ENCODE measurements around the gene CARD14. TPM values are rescaled to one million over a fixed set of nuclear protein-coding genes. Genes with fewer than 3 reads are reported as not detected.

CARD14 gene
- 0.21 TPM for polyA plus RNA-seq (2012; ENCODE audit: missing spikeins)

GRCh38 chr17:80169784-80170500, at the start of gene CARD14:
TSS of gene CARD14 (plus strand) at chr17:80170030. CDS start at chr17:80181439, 11,409 bp downstream.
- FAIRE-seq, result no peak
- no peak for DNase-seq (ENCODE audit: insufficient read length)
- TF ChIP-seq TAF1 (IDR thresholded peaks at IDR 0.05; ENCODE audit: borderline replicate concordance, low read depth, low read length) (no peak), POLR2AphosphoS5 (IDR thresholded peaks at IDR 0.05; ENCODE audit: low read depth, low read length) (no peak), POLR2A (IDR thresholded peaks at IDR 0.05; ENCODE audit: low read depth, low read length) (no peak)

DNA sequence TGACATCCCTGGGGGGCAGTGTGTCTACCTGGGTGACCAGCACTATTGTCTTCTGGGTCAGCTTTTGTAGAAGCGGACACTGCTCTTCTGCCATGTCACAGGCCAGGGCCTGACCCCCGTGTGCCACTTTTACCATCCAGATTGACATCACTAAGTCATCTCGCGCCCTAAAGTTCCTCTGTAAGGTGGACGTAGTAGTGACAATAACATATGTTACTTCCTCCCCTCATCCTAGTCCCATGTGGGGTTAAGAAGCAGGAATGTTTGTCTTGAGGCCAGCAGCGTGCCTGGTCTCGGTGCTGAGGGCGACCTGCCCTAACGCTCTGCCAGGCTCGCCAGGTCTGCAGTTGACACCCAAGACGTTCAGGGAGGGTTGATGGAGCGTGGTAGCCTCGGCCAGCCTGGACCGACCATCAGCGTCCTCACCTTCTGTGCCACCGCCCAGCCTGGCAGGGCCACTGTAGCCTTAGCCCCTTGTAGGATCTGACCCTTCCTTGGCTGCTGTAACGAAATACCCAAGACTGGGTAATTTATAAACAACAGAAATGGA, 47.7 kb upstream of the CARD14 start:
- TF ChIP-seq POLR2AphosphoS5 (IDR thresholded peaks at IDR 0.05; ENCODE audit: low read depth, low read length) (no peak), POLR2A (IDR thresholded peaks at IDR 0.05; ENCODE audit: low read depth, low read length) (no peak), TAF1 (IDR thresholded peaks at IDR 0.05; ENCODE audit: borderline replicate concordance, low read depth, low read length) (no peak)
- FAIRE-seq (no peak), DNase-seq (ENCODE audit: insufficient read length) (no peak)

GRCh38 chr17:80122926-80123505, 46.8 kb upstream of the CARD14 start:
- FAIRE-seq (no peak), DNase-seq (ENCODE audit: insufficient read length) (no peak)
- TF ChIP-seq POLR2AphosphoS5 (IDR thresholded peaks at IDR 0.05; ENCODE audit: low read depth, low read length) (no peak), TAF1 (IDR thresholded peaks at IDR 0.05; ENCODE audit: borderline replicate concordance, low read depth, low read length) (no peak), POLR2A (IDR thresholded peaks at IDR 0.05; ENCODE audit: low read depth, low read length) (no peak)

GRCh38 chr17:80123791-80124190, 46.0 kb upstream of the CARD14 start:
- DNase-seq (ENCODE audit: insufficient read length), result no peak
- TF ChIP-seq POLR2AphosphoS5 (IDR thresholded peaks at IDR 0.05; ENCODE audit: low read depth, low read length) (no peak), POLR2A (IDR thresholded peaks at IDR 0.05; ENCODE audit: low read depth, low read length) (no peak), TAF1 (IDR thresholded peaks at IDR 0.05; ENCODE audit: borderline replicate concordance, low read depth, low read length) (no peak)
- no peak for FAIRE-seq

DNA sequence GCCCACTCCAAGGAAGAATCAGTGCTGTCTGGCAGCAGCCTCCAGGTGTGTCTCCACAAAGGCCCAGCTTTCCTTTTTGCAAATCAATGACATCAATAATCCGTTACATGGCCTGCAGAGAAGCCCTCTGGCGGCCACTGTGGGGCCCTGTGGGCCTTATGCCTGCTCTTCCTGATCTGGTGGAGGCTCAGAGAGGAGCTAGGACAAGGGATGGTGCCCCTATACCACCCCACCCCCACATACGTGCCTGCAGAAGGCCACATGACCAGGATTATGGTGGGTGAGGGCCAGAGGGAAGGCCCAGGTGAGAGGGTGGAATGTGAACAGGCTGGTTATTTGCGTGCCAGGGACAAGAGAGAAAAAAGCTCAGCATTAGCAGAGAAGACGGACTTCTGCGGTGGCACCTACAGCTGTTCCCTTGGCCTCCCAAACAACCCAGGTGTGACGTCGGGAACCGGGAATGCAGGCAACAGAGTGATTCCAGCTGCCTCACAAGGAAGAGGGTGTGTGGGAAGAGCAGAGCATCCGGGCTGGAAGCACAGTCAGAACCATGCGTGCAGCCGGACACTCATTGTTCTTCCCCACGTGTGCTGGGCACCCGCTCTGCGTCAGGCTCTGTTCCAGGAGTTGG, 45.4 kb upstream of the CARD14 start:
- FAIRE-seq (no peak), DNase-seq (ENCODE audit: insufficient read length) (no peak)
- TF ChIP-seq POLR2A (IDR thresholded peaks at IDR 0.05; ENCODE audit: low read depth, low read length) (no peak), TAF1 (IDR thresholded peaks at IDR 0.05; ENCODE audit: borderline replicate concordance, low read depth, low read length) (no peak), POLR2AphosphoS5 (IDR thresholded peaks at IDR 0.05; ENCODE audit: low read depth, low read length) (no peak)

GRCh38 chr17:80125656-80126448, 44.0 kb upstream of the CARD14 start:
- DNase-seq (ENCODE audit: insufficient read length) (no peak), FAIRE-seq (no peak)
- TF ChIP-seq TAF1 (IDR thresholded peaks at IDR 0.05; ENCODE audit: borderline replicate concordance, low read depth, low read length) (no peak), POLR2A (IDR thresholded peaks at IDR 0.05; ENCODE audit: low read depth, low read length) (no peak), POLR2AphosphoS5 (IDR thresholded peaks at IDR 0.05; ENCODE audit: low read depth, low read length) (no peak)

DNA sequence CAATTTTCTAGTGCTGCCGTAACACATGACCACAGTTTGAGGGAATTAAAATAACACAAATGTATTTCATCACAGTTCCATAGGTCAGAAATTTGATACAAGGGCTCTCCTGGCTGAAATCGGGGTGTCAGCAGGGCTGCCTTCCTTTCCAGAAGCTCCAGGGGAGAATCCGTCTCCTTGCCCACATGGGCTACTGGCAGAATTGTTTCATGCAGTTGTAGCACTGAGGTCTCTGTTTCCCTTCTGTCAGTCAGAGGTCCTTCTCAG, 43.4 kb upstream of the CARD14 start:
- no peak for FAIRE-seq
- TF ChIP-seq POLR2A (IDR thresholded peaks at IDR 0.05; ENCODE audit: low read depth, low read length) (no peak), POLR2AphosphoS5 (IDR thresholded peaks at IDR 0.05; ENCODE audit: low read depth, low read length) (no peak), TAF1 (IDR thresholded peaks at IDR 0.05; ENCODE audit: borderline replicate concordance, low read depth, low read length) (no peak)
- no peak for DNase-seq (ENCODE audit: insufficient read length)

DNA sequence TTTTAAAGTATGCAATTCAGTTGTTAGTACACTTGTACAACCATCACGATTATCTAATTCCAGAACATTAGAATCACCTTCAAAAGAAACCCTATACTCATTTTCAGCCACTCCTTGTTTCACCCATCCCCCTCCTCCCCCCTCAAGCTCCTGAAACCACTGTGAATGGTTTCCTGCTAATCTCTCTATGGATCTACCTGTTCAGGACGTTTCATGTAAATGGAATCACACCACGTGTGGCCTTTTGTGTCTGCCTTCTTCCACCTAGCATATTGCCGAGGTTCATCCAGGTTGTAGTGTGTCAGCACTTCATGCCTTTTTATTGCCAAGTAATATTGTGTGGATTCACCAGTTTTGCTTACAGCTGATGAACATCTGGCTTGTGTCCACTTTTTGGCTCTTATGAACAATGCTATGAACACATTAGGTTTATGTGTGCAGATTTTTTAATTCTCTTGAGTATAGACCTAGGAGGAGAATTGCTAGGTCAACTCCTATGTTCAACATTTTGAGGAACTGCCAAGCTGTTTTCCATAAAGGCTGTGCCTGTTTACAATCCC, 40.7 kb upstream of the CARD14 start:
- TF ChIP-seq TAF1 (IDR thresholded peaks at IDR 0.05; ENCODE audit: borderline replicate concordance, low read depth, low read length) (no peak), POLR2A (IDR thresholded peaks at IDR 0.05; ENCODE audit: low read depth, low read length) (no peak), POLR2AphosphoS5 (IDR thresholded peaks at IDR 0.05; ENCODE audit: low read depth, low read length) (no peak)
- FAIRE-seq (no peak), DNase-seq (ENCODE audit: insufficient read length) (no peak)

- DNase-seq (ENCODE audit: insufficient read length) (no peak), FAIRE-seq (no peak)
- TF ChIP-seq TAF1 (IDR thresholded peaks at IDR 0.05; ENCODE audit: borderline replicate concordance, low read depth, low read length), result no peak
- no peak for TF ChIP-seq POLR2A (IDR thresholded peaks at IDR 0.05; ENCODE audit: low read depth, low read length)
- TF ChIP-seq POLR2AphosphoS5 (IDR thresholded peaks at IDR 0.05; ENCODE audit: low read depth, low read length), result no peak
These were observed 38.8 kb upstream of the CARD14 start for GRCh38 chr17:80130992-80131391.

DNA sequence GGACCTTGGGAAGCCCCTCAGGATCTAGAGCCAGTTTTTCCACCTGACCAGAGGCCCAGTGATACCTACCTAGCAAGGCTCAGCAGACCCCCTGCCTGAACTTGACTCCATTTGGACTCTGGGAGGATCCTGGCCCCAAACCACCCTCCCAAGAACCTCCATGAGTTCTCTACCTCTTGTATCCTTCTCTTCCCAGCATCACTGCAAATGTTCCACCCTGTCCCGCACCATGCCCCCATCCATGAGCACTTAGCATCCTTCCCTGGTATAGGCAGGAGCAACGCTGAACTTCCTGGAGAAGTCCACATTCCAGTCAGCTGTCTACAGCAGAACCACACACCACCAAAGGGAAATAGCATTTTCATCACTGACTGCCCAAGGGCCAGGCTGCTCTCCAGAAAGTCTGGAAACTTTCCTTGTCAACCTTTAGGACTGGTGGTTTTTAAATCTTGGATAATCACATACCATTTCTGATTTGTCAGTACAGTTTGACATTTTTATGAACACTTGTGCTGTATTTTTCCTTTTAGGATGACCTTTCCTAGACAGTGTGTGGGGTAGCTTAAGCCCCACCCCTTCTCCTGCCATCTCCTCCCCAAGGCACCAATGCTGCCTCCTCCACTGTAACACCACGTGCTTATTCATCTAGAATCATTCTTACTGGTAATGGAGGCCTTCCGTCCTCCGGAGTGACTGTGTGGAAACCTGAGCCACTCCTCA, 36.8 kb upstream of the CARD14 start:
- no peak for DNase-seq (ENCODE audit: insufficient read length)
- no peak for TF ChIP-seq POLR2A (IDR thresholded peaks at IDR 0.05; ENCODE audit: low read depth, low read length)
- 0 out of 2 replicates have a peak, but pooled peaks have one; percentile 28 for TF ChIP-seq POLR2AphosphoS5 (IDR thresholded peaks at IDR 0.05; ENCODE audit: low read depth, low read length)
- FAIRE-seq, result no peak
